Measurements from ENCODE around the gene BBX.

BBX gene

DNA sequence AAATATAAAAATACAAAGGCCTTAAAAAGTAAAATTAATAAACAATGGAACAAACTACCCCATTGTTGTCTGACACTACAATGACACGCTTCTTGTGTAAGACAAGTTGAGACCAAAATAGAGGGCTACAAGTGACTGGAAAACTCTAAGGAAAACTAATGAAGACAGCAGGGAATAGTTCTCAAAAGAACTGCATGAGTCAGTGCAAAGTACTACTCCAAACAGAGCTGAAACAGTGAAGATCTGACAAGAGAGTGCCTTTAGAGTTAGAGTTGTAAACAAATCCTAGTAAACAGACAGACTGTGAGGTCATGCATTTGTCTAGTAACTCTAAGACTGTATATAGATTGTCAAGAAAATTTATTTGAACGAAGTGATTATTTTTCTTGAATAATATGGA, 233.9 kb downstream of the BBX start:
- no peak for DNase-seq

DNA sequence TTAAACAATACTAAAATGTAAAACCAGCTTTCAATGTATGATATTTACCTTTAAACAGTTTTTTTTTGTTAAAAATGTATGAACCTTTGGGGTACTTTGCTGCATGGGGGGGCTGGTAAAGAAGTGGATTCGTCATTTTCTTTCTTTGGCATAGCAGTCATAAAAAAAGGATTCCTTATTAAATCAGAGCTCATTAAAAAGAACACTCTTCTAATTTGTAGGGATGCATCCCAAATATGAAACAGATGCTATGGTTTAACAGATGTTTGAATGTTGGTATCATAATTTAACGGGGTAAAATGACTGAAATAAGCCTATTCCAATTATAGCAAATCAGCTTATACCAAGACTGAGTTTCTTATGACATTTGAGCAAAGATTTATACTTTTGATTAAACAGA, 234.4 kb downstream of the BBX start:
- no peak for DNase-seq

DNA sequence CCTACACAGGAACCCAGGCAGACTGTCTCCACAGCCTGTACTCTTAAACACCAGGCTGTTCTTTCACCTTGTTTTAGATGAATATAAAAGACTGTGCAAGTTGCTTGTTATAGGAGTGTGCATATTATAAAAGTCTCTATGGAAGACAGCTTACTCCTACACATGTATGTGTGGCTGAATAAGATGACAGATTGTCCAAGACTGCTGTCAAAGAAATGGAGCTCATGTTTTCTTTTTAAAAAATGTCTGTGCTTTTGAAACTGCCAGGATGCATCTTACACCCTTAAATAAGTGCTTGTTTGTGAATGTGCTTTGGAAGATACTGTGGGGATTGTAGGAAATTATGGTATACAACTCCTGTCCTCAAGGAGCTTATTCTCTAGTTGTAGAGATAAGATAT, 237.4 kb downstream of the BBX start:
- DNase-seq, result no peak

DNA sequence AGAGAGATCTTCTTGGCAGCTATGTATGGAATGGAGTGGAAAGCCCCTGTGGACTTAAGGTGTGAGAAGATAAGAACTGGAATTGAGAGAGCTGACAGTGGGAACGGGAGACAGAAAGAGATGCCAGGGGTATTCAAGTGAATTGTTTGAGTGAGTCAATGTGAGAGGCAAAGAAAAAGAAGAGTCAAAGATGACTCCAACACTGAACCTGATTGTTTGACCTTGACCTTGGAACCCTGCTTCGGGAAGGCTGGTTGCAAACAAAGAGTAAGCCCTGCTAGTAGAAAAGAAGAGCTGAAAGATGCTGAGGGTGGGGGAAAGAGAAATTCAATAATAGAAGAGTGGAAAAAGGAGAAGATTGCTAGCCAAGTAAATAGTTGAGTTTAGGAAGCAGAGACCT, 238.6 kb downstream of the BBX start:
- DNase-seq, result no peak

DNA sequence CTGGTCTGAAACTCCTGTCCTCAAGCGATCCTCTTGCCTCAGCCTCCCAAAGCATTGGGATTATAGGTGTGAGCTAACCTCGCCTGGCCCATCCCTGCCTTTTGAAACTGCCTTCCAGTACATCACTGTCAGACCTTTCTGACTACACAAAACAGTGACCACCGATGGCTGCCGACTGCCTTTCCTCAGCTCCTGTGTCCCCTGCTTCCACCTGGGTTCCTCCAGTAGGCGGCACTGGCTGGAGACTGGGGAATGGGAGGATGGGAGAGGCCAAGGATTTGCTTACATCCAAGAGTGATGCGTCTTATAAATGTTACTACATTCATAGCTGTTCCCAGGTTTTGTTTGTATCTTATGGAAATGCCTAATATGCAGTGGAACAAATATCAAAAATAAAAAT, 242.8 kb downstream of the BBX start:
- no peak for DNase-seq

DNA sequence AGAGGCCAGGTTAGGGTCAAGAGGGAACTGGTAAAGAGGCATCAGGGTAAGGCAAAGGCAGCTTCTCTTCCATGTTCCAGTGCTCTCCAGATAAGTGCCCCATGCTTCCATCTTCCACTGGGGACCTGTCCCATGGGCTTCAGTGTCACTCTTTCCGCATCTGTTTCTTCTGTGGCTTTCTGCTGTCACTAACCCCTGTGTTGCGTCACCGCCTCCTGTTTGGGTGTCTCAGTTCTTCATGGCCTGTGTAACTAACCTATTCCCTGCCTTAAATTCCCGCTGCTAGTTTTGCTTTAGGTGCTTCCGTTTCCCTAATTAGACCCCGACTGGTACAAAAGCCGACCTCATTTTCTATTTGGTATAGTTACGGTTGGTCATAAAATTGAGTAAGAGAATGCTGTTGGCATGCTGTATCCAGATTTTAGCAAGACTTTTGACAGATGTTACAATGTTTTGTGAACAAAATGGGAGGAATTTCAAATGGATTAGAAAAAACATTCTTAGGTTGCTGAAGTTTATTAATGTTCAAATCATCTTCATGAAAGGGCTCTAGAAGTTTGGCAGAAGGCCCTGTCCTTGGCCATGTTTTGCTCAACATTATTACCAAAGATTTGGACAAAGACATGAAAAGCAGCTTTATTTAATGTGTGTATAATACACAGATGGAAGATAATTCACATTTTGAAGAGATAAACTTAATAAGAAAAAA, 245.3 kb downstream of the BBX start:
- no peak for DNase-seq

DNA sequence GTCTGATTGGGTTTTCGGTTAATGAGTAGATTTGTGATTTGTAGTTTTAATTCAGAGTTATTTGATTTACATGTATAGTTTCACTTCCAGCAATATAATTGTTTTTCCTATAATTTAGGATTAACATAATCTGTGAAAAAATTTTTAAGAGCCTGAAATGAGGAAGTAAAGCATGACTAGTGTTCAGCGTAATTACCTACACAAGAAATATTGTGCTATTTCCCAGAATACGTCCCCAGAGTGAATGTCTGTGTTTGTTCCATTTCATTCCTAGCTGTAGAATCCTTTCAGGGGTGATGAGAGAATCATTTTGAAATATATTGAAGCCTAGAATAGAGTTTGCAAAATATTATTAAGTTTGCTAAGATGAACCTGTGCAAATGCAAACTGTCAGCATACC, 247.1 kb downstream of the BBX start:
- DNase-seq, result no peak

DNA sequence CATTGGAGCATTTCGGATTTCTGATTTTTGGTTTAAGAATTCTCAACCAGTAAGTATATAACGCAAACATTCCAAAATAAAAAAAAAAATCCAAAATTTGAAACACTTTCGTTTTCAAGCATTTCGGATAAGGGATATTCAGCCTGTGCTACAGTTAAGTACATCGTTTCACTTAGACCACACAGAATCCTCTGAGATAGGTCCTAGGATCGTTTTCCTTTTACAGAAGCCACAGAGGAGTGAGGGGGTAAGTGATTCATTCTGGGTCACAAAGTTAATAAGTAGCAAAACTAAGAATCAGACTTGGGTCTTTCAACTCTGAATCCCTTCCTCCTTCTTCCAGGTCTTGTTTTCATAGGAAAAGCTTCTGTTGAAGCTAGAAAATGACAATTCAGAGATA, 249.3 kb downstream of the BBX start:
- no peak for DNase-seq

DNA sequence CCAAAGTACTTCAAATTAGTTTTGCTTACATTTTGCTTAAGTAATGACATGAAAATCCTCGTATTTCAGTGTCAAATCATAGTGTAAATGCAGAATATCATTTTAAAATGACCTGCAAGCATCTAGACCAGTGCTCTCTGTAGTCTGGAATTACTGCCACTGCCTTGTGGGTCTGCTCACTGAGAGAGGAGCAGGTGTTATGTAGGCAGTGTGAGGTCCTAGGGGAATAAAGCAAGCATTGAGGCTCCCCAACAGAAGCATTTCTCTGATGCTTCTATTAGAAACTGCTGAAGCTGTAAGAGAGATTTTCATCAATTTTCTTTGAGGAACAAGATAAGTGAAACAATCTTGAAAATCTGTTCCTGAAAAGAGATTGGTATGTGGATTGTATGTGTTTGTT, 253.2 kb downstream of the BBX start:
- no peak for DNase-seq

DNA sequence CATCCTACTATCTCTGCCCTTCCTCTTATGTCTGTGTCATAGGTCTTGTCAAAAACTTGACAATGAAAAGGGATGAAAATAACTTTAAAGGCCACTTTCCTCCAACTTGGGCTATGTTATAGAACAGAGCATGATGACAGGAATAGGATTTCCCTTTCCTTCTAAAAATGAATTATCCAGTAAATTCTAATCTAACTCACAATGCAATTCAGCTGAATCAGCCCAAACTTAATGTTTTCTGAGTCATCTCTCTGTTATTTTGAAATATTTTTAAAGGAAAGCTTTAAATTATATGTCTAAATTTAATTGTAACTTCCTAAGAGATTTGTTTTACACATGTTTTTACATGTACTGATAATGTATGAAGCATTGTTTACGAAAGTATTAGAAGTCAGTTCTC, 258.5 kb downstream of the BBX start:
- DNase-seq, result no peak

DNA sequence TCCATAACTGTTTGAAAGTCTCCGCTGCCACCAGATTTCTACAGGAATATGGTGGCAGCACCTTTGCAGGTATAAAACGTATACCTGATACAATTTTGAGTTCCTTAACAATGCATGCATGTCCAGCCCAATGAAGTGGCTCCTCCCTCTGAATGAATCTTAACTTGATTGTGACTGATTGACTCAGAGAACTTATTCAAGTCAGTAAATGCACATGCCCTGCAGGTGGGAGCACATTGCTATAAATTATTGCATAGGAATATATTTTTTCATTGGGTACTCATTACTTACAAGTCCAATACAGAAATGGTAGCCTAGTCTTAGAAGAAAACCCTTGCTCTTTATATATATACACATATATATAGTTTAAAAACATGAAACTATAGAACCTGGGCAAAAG, 259.3 kb downstream of the BBX start:
- DNase-seq, result no peak

DNA sequence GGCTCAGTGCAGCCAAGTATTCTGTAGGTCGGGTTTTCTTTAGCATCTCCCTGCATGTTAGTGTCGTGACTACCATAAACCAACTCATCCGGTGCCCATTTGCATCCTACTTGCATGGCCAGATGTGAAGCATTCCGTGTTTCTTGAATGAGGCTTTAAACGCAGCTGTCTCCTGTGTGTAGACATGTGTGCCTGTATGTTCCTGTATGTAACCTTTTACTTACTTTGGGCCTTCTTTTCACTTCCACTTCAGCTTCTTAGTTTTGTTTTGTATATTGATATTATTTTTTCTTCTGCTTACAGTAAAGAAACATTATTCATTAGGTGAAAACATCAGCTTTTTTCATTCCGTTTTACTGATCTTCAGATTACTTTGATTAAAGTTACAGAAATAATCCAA, 267.9 kb downstream of the BBX start:
- no peak for DNase-seq

DNA sequence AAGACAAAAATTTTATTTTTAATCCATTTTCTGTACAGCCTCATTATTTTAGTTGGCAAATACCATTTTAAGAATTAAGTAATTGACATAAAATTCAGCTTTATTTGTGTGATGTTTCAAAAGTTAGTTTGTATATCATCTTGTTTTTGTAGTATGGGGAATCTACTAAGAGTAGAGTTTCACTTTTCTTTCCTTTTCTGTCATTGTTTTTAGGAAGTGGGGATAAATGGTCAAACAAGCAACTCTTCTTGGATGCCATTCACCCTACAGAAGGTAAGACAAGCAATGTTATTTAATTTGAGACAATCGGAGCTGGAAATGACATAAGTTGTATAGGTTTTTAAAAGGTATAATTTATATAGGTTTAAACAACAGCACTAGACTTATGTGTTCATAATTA, 268.3 kb downstream of the BBX start:
- no peak for DNase-seq

DNA sequence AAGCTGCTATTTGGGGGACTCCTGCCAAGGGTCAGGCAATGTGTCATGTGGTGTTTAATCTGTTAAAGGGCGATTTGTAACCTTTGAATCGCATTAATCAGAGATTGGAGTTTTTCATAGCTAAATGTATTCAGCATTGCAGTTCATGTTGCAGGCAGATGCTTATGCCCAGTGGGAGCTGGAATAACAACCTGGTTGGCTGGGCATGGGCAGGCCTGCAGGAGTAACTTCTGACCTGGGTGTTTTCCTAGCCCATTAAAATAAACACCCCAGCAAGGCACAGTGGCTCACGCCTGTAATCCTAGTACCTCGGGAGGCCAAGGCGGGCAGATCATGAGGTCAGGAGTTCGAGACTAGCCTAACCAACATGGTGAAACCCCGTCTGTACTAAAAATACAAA, 268.7 kb downstream of the BBX start:
- no peak for DNase-seq

DNA sequence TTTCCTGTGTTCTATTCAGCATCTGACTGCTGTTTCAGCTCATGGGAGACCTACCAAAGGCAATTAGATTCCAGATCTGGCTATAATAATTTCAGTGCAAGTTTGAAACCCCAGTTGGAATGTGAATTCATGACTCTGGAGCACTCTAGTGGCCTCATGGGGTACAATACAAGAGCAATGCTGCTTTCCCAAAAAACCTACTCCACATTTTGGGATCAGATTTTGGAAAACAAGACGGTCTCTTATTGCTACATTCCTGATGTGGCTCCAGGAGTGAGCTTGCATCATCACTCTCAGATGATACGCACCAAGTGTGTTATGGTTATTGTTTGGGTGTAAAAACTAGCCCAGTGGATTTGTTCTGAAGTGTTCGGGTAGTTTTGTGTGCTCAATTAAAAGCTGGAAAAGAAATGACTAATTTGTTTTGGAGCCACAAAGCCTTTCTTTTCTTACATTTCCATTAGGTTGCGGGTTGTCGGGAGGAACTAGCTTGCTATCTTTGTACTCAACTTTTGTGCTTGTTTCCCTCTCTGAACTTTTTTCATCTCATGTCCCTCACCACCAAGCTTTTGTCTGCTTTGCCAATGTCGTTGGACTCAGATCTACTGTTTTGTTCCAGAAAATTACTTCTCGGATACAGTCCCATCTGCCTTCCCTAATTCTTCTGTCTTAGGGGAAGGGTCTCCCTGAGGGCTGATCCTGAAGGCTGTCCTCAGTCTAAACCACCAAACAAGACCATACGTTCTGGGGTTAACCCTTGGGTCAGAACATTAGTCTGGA, 272.1 kb downstream of the BBX start:
- no peak for DNase-seq

DNA sequence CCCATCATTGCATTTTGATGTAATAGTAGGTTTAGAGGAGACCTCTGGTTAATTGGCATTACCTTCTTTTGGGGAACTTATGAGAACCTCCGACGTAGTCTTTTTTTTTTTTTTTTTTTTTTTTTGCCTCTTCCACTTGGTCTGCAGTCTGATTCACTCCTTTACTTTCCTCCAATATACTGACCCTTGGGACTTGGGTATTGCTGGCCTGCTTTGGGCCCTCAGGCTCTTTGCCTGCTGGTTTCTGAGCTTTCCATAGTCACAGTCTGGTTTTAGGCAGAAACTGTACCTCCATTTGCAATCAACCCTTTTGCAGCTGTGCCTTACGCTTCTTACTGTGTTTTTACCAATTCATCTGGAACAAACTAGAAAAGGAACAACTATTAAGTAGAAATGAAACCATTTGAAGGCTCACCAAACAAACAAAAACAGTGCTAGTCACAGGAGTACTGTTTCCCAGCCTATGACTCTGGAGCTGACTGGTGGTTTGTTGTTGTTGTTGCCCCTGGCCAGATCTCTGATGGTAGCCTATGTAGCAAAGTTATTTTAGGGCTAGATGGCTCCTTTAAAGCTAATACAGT, 272.8 kb downstream of the BBX start:
- no peak for DNase-seq

DNA sequence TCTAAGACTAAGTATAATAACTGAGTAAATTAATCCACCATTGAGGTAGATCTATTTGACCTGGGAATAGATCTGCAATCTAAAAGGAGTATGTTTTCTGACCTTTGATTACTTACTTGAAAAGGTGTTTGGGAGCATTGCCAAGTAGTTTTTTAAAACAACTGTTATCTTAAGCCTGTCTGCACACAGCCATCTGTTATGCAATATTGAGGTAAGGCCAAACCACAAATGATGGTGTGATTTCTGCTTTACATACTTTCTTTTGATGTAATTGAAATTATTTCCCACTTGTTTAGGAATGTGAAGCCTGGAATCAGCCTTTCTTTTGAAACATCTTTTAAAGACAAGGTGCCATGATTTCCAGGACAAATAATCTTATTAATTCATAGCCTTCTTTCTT, 274.0 kb downstream of the BBX start:
- no peak for DNase-seq

DNA sequence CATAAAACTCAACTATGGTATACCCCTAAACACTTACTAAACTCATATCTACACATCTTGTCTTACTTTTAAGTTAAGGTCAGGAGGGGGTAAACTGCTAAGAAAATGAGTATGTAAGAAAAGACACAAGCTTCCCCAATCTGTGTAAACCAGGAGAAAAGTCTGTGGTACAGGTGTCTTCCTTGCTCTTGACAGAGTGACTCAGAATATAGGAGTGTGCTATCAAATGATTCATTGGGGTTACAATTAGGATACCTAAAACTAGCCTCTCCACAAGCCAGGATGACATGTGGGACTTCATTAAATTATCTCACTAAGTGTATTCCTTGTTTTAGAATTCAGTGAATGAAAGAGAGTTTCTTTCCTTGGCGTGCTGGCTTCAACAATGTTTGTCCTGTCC, 274.8 kb downstream of the BBX start:
- no peak for DNase-seq

DNA sequence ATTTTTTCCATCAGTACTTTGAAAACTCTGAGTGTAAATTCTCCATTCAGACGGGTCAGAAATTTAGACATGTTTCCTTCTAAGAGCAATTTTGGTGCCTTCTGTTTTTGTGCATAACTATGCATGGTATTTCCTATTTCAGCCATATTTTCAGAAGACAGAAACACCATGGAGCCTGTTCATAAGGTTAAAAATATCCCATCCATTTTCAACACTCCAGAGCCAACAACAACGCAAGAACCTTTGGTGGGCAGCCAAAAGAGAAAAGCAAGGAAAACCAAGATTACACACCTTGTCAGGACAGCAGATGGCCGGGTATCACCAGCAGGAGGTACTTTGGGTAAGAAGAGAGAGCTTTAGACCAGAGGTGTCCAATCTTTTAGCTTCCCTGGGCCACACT, 275.6 kb downstream of the BBX start:
- DNase-seq, result no peak

DNA sequence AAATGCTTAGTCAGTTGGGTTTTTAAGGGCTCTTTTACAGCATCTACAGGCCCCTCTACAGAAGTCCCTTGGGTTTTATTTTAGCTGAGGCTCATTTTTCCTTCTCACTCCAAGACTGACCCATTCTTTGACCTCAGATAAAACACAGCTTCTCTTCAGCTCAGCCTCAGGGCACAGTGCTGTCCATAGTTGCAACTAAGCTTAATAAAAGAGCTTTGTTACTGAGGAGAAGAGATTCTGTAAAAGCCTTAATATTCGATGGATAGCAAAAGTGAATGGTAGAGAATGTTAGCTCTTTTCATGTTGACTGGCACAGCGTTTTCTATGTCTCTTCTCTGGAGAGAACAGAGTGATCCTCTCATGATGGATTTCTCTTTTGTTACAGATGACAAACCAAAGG, 277.9 kb downstream of the BBX start:
- DNase-seq, result no peak

DNA sequence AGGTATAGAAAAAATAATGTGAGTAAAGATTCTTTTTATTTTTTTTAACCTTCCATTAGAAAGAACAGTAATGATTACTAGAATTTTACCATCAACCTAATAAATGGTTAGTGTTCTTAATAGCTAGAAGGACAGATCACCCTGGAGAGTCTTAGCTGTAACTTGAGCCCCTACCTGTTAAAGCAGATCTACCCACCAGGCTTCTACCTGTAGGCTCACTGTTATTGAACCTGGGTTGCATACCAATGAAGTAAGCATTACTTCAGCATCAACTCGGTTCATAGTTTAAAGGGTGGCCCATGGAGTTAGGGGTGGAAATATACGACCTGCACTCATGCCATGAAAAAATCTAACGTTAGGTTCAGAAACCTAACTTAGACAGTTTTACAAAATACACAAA, 280.4 kb downstream of the BBX start:
- DNase-seq, result no peak

DNA sequence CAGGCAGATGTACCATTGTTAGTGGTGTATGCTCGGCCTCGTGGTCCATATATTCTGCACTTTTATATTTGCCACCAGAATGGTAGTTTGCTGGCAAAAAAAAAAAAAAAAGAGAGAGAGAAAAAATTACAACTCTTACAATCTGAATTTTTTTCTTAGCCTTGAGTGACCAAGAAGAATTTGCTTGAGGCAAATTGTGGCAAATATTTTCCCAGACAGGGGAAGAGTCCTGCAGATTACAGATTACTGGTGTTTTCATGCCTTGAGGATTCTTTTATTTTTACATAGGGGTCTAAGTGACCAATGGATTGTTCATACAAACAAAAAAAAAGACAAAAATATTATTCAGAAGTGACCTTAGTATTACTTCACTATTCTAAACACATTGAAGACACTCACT, 283.3 kb downstream of the BBX start:
- DNase-seq, result no peak

DNA sequence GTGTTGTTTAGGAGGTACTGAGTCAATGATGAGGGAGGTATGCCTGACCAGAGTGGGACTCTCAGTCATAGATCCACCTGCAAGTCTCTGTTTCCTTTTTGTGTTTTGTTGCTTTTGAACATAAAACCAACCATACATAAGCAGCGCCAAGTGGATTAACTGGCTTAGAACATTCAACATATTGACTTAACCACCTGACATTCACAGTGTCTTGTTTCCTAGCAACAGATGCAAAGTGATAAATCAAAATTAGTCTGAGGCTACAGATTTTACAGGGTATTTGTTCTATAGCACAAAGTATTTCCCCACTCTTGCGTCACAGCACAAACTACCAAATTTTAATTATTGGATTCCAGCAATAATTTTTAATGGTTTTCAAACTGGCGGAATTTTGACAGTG, 283.8 kb downstream of the BBX start:
- DNase-seq, result no peak
